CD4-positive, alpha-beta T cell (primary cell): ENCODE results near the gene MRPL52. TPM values are rescaled to one million over a fixed set of nuclear protein-coding genes. Genes with fewer than 3 reads are reported as not detected.

Experiments used
- ATAC-seq: fragments of 200-7000 bp; cut with Tn5 transposase; one replicate; pipeline ENCODE4 v1.10.0; 2022; ENCODE audit warnings: mild to moderate bottlenecking; ENCODE audit not compliant: poor library complexity
- CTCF ChIA-PET: fragments of 350-600 bp; sonication (Branson Sonifier 250); formaldehyde crosslinking; loops from one replicate; lab custom pipeline; 2021; ENCODE audit warnings: antibody characterized with exemption, inconsistent platforms; lab: Charles Lee
- POLR2A ChIA-PET: fragments of 350-600 bp; sonication (Branson Sonifier 250); formaldehyde crosslinking; loops from one replicate; lab custom pipeline; 2021; ENCODE audit warnings: antibody characterized with exemption, inconsistent platforms; lab: Charles Lee
- DNase-seq, 14 experiments: peaks; one replicate each; pipeline ENCODE4 v3.0.0-alpha.2; 2013 to 2020; ENCODE audit warnings: mixed read lengths in 2 of 14
- H3K27ac ChIP-seq, 2 donors: one replicate each; pipeline versions ENCODE4 v1.5.1 to v1.7.0; 2013; ENCODE audit warnings: low read length in 2 of 2, low read depth in 1 of 2, mild to moderate bottlenecking in 1 of 2
- H3K27me3 ChIP-seq, 2 experiments: 1 replicate in 1 of 2; 2 replicates in 1 of 2; pipeline versions ENCODE4 v1.6.1 to v1.7.0; 2013; ENCODE audit warnings: low read length in 2 of 2, control low read depth in 1 of 2, mild to moderate bottlenecking in 1 of 2, moderate library complexity in 1 of 2; ENCODE audit not compliant: insufficient read depth in 2 of 2, control insufficient read depth in 1 of 2
- H3K36me3 ChIP-seq: one replicate; pipeline ENCODE4 v1.6.1; 2013; ENCODE audit warnings: low read length, control low read depth; ENCODE audit not compliant: insufficient read depth
- H3K4me1 ChIP-seq: one replicate; pipeline ENCODE4 v1.6.1; 2013; ENCODE audit warnings: low read length, control low read depth; ENCODE audit not compliant: insufficient read depth
- H3K4me3 ChIP-seq: one replicate; pipeline ENCODE4 v1.5.1; 2013; ENCODE audit warnings: mild to moderate bottlenecking, low read length, moderate library complexity
- H3K9me3 ChIP-seq, 2 experiments: 1 replicate in 1 of 2; 2 replicates in 1 of 2; pipeline versions ENCODE4 v1.6.1 to v1.7.0; 2013; ENCODE audit warnings: low read length in 2 of 2, mild to moderate bottlenecking in 2 of 2, control low read depth in 1 of 2, moderate library complexity in 1 of 2; ENCODE audit not compliant: control insufficient read depth in 1 of 2, insufficient read depth in 1 of 2
- H3K27ac Mint-ChIP-seq: one replicate; pipeline ENCODE4 v1.8.0; 2020; ENCODE audit warnings: mixed read lengths
- H3K27me3 Mint-ChIP-seq: one replicate; pipeline ENCODE4 v1.8.0; 2021; ENCODE audit warnings: mixed read lengths
- H3K36me3 Mint-ChIP-seq: one replicate; pipeline ENCODE4 v1.8.0; 2021; ENCODE audit warnings: low read depth, mixed read lengths
- H3K4me1 Mint-ChIP-seq: one replicate; pipeline ENCODE4 v1.8.0; 2021; ENCODE audit warnings: low read depth, mixed read lengths
- H3K4me3 Mint-ChIP-seq: one replicate; pipeline ENCODE4 v1.8.0; 2020; ENCODE audit warnings: mild to moderate bottlenecking, mixed read lengths
- H3K9me3 Mint-ChIP-seq: one replicate; pipeline ENCODE4 v1.8.0; 2020; ENCODE audit warnings: mixed read lengths
- intact Hi-C, 2 experiments: fragments of 100-400 bp; cut with DNase I in 1 of 2; cut with micrococcal nuclease in 1 of 2; formaldehyde crosslinking; loops; one replicate each; pipeline versions ENCODE4 v1.15.1 to v1.9.0; 2023 to 2025; cut with DNase I, micrococcal nuclease
- total RNA-seq, 174 experiments: library from RNA in 2 of 174; stranded (reverse) in 2 of 174; gene quantifications; one replicate each; pipeline ENCODE4 v1.2.3 and lab custom pipeline; 2021 to 2026
- TF ChIP-seq, protein P1 (sequence below): fragments of 200-600 bp; IDR thresholded peaks from one replicate; pipeline ENCODE4 v1.8.0; 2022; ENCODE audit warnings: antibody characterized with exemption, mild to moderate bottlenecking

The MRPL52 gene
- total RNA-seq, 2 experiments from 2014 or later = 27.6 to 29.4 TPM

GRCh38 chr14:22839159-22839779 lies 9.6 kb downstream of the MRPL52 start:
- H3K27me3 ChIP-seq = peaks cover 23 to 24% of the 10 kb centered on the region in 2 experiments
- H3K27ac ChIP-seq = no peak overlapping the region
- peaks cover 33% of the 10 kb centered on the region for H3K27me3 Mint-ChIP-seq
- peaks cover 21% of the 10 kb centered on the region for H3K4me1 ChIP-seq
- H3K4me3 Mint-ChIP-seq = no peak overlapping the region
- peaks cover 17% of the 10 kb centered on the region for H3K36me3 Mint-ChIP-seq
- H3K4me1 Mint-ChIP-seq = peaks cover 16% of the 10 kb centered on the region
- CTCF ChIA-PET = no interaction called here
- H3K9me3 ChIP-seq = peaks cover 0 to 14% of the 10 kb centered on the region in 2 experiments
- no peaks in the 10 kb centered on the region for H3K9me3 Mint-ChIP-seq
- no peak overlapping the region for H3K27ac Mint-ChIP-seq
- H3K4me3 ChIP-seq = no peak overlapping the region
- H3K36me3 ChIP-seq = peaks cover 10% of the 10 kb centered on the region
- intact Hi-C loops = no loop called here
- POLR2A ChIA-PET = interaction anchor here (1.3 to 2.5 kb wide), 2 partner anchors 9 to 14 kb away, joined by 4 to 11 read pairs; partner anchors contain the start of gene MRPL52
- TF ChIP-seq, protein P1, sequence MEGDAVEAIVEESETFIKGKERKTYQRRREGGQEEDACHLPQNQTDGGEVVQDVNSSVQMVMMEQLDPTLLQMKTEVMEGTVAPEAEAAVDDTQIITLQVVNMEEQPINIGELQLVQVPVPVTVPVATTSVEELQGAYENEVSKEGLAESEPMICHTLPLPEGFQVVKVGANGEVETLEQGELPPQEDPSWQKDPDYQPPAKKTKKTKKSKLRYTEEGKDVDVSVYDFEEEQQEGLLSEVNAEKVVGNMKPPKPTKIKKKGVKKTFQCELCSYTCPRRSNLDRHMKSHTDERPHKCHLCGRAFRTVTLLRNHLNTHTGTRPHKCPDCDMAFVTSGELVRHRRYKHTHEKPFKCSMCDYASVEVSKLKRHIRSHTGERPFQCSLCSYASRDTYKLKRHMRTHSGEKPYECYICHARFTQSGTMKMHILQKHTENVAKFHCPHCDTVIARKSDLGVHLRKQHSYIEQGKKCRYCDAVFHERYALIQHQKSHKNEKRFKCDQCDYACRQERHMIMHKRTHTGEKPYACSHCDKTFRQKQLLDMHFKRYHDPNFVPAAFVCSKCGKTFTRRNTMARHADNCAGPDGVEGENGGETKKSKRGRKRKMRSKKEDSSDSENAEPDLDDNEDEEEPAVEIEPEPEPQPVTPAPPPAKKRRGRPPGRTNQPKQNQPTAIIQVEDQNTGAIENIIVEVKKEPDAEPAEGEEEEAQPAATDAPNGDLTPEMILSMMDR = no peak
- DNase-seq (no peak), ATAC-seq (no peak)

DNA sequence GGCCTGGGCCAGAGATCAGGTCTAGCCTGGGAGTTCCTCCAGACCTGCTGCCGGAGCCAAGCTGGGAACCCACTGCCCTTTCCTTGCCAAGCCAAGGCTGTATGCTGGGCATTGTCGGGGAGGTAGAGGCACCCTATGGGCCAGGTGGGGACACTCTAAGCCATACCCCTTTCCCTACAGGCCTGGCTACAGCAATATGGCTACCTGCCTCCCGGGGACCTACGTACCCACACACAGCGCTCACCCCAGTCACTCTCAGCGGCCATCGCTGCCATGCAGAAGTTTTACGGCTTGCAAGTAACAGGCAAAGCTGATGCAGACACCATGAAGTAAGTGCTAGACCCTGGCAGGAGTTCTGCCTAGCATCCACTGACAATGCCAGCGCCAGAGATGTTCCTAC lies 11.6 kb downstream of the MRPL52 start:
- Mint-ChIP-seq H3K27me3 (peaks cover 35% of the 10 kb centered on the region), H3K4me3 (no peak overlapping the region), H3K27ac (no peak overlapping the region), H3K36me3 (no peaks in the 10 kb centered on the region), H3K9me3 (no peaks in the 10 kb centered on the region), H3K4me1 (peaks cover 8% of the 10 kb centered on the region)
- ChIA-PET POLR2A (no interaction called here), CTCF (interaction anchor here (1.3 kb wide), 1 partner anchor 12 kb away, joined by 4 read pairs; no protein-coding TSS in a partner anchor)
- DNase-seq (no peak), ATAC-seq (no peak)
- H3K27ac ChIP-seq = no peak overlapping the region
- intact Hi-C loops = no loop called here
- H3K9me3 ChIP-seq = peaks cover 0 to 11% of the 10 kb centered on the region in 2 experiments
- H3K36me3 ChIP-seq = no peaks in the 10 kb centered on the region
- no peak overlapping the region for H3K4me3 ChIP-seq
- H3K27me3 ChIP-seq = peaks cover 24 to 26% of the 10 kb centered on the region in 2 experiments
- peaks cover 19% of the 10 kb centered on the region for H3K4me1 ChIP-seq
- TF ChIP-seq, protein P1 = no peak

GRCh38 chr14:22841769-22842168 lies 12.1 kb downstream of the MRPL52 start:
- Mint-ChIP-seq H3K36me3 (no peaks in the 10 kb centered on the region), H3K27me3 (peaks cover 40% of the 10 kb centered on the region), H3K9me3 (no peaks in the 10 kb centered on the region), H3K4me3 (no peak overlapping the region), H3K27ac (no peak overlapping the region), H3K4me1 (peaks cover 5% of the 10 kb centered on the region)
- TF ChIP-seq, protein P1 = no peak
- peaks cover 24 to 26% of the 10 kb centered on the region in 2 experiments for H3K27me3 ChIP-seq
- CTCF ChIA-PET = interaction anchor here (1.3 kb wide), 1 partner anchor 12 kb away, joined by 4 read pairs; no protein-coding TSS in a partner anchor
- peaks cover 0 to 7% of the 10 kb centered on the region in 2 experiments for H3K9me3 ChIP-seq
- no peak overlapping the region for H3K4me3 ChIP-seq
- intact Hi-C loops = no loop called here
- no peaks in the 10 kb centered on the region for H3K36me3 ChIP-seq
- peaks cover 14% of the 10 kb centered on the region for H3K4me1 ChIP-seq
- H3K27ac ChIP-seq = no peak overlapping the region
- POLR2A ChIA-PET = no interaction called here
- DNase-seq = no peak
- ATAC-seq = no peak
